IPS DF 4.7 (cell line): ENCODE data around the gene ENDOV.

Experiments used
- DNase-seq: peaks from one replicate; pipeline ENCODE4 v3.0.0-alpha.2; 2013; ENCODE audit warnings: low spot score; ENCODE audit errors: extremely low read depth

The ENDOV gene

GRCh38 chr17:80415626-80416137 is 715 bp downstream of the ENDOV start:
- no peak for DNase-seq

GRCh38 chr17:80416260-80416939 is 1.4 kb downstream of the ENDOV start:
- DNase-seq = no peak

GRCh38 chr17:80416940-80417293 is 1.9 kb downstream of the ENDOV start:
- DNase-seq = no peak

- DNase-seq = no peak
These were observed 3.6 kb downstream of the ENDOV start for GRCh38 chr17:80418589-80418988.

- no peak for DNase-seq
These were observed 4.3 kb downstream of the ENDOV start for GRCh38 chr17:80419255-80419654.

GRCh38 chr17:80421381-80422090 is 6.6 kb downstream of the ENDOV start:
- DNase-seq = no peak

GRCh38 chr17:80422276-80422675 is 7.3 kb downstream of the ENDOV start:
- DNase-seq = no peak

- DNase-seq = no peak
These were observed 8.0 kb downstream of the ENDOV start for GRCh38 chr17:80422981-80423380.

GRCh38 chr17:80423536-80424225 is 8.7 kb downstream of the ENDOV start:
- no peak for DNase-seq

- DNase-seq = no peak
These were observed 9.3 kb downstream of the ENDOV start for GRCh38 chr17:80424261-80424660.

- no peak for DNase-seq
These were observed 10.2 kb downstream of the ENDOV start for GRCh38 chr17:80424878-80425765.

- no peak for DNase-seq
These were observed 11.0 kb downstream of the ENDOV start for GRCh38 chr17:80425835-80426426.

- peak; percentile 46 for DNase-seq
These were observed 11.8 kb downstream of the ENDOV start for GRCh38 chr17:80426671-80427326.

GRCh38 chr17:80427366-80428282 is 12.7 kb downstream of the ENDOV start:
- DNase-seq = no peak

GRCh38 chr17:80428363-80428762 is 13.4 kb downstream of the ENDOV start:
- no peak for DNase-seq

- DNase-seq = no peak
These were observed 13.8 kb downstream of the ENDOV start for GRCh38 chr17:80428796-80429195.

GRCh38 chr17:80429356-80430275 is 14.6 kb downstream of the ENDOV start:
- DNase-seq = no peak
